Stimulated activated naive CD8-positive, alpha-beta T cell treated with anti-CD3 and anti-CD28 coated beads, Interleukin-15, amount 100 ng/mL, for 72 hours (primary cell): ENCODE measurements around the gene C16orf86.

Source experiments
- ATAC-seq: fragments of 150-1000 bp; cut with Tn5 transposase; 2 replicates; pipeline ENCODE4 v1.10.0; 2021; ENCODE audit warnings: mild to moderate bottlenecking, moderate library complexity
- DNase-seq, 2 donors: peaks; one replicate each; pipeline ENCODE4 v3.0.0; 2021 to 2022
- H3K27ac Mint-ChIP-seq, 2 donors: one replicate each; pipeline ENCODE4 v1.8.0; 2022; ENCODE audit warnings: mild to moderate bottlenecking in 2 of 2, mixed read lengths in 2 of 2, moderate library complexity in 2 of 2
- H3K27me3 Mint-ChIP-seq: one replicate; pipeline ENCODE4 v1.8.0; 2022; ENCODE audit warnings: mixed read lengths
- H3K4me1 Mint-ChIP-seq: one replicate; pipeline ENCODE4 v1.8.0; 2022; ENCODE audit warnings: mild to moderate bottlenecking, mixed read lengths
- H3K4me3 Mint-ChIP-seq, 2 donors: one replicate each; pipeline ENCODE4 v1.8.0; 2022; ENCODE audit warnings: mild to moderate bottlenecking in 2 of 2, mixed read lengths in 2 of 2, moderate library complexity in 1 of 2
- H3K9me3 Mint-ChIP-seq, 2 donors: one replicate each; pipeline ENCODE4 v1.8.0; 2022; ENCODE audit warnings: mixed read lengths in 2 of 2

The C16orf86 gene

DNA sequence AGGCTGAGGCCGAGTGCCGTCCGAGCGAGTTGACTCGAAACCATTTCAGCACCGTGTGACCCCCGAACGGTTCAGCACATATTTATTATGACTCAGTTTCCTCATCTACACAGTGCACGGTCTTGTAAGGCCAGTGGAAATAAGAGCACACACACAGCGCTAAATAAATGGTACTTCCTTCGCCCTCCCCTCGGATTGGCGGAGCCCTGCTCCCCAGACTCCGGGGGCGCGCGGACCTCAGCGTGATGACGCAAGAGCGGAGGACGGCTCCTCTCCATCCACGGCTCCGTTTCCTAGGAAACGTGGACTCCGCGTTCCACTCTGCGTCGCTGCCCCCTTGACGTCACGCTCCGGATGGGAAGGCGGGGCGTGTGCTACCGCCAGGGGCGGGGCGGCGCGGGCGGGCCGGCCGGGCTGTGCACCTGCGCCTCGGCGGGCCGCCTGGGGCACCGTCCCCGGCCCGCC, 6.0 kb upstream of the C16orf86 start, which contains the start of gene PARD6A:
Gene PARD6A, plus strand, starts transcription at position 397 of the 465 bp plus-strand sequence. CDS start 79 bp downstream, outside the sequence.
- Mint-ChIP-seq H3K27ac (peak within 1 kb of the TSS; percentile 96 to 98), H3K9me3 (no peaks in the 10 kb centered on the region), H3K4me1 (peaks cover 66% of the 10 kb centered on the region), H3K27me3 (no peaks in the 10 kb centered on the region), H3K4me3 (peak within 1 kb of the TSS; percentile 95)
- ATAC-seq: peak; percentile 89
- DNase-seq: peak; percentile 95 to 97

DNA sequence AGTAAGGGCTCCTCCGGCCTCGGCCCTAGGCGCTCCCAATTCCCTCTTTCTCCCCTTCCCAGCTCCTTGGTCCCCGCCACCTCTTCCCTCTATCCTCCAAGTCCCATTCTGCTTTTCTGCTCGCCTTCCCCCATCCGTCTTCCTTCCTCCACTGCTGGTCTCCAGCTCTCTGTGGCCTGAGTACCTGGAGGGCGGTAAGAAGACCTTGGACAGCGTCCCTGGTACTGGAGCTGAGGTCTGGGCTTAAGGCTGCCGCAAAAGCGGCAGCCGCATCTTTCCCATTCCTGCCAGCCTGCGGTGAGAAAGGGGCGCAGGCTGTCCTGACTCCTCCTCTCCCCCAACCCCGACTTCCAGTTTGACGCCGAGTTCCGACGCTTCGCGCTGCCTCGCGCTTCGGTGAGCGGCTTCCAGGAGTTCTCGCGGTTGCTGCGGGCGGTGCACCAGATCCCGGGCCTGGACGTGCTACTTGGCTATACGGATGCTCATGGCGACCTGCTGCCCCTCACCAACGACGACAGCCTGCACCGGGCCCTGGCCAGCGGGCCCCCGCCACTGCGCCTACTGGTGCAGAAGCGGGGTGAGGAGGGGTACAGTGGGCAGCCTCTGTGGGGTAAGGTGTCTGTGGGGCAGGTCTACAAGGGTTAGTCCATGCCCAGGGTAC, 5.4 kb upstream of the C16orf86 start:
- Mint-ChIP-seq H3K27me3 (no peaks in the 10 kb centered on the region), H3K9me3 (no peaks in the 10 kb centered on the region), H3K27ac (peak overlapping the region; percentile 49 to 85), H3K4me1 (peaks cover 66% of the 10 kb centered on the region), H3K4me3 (peak overlapping the region; percentile 95)
- DNase-seq: no peak
- no peak for ATAC-seq

DNA sequence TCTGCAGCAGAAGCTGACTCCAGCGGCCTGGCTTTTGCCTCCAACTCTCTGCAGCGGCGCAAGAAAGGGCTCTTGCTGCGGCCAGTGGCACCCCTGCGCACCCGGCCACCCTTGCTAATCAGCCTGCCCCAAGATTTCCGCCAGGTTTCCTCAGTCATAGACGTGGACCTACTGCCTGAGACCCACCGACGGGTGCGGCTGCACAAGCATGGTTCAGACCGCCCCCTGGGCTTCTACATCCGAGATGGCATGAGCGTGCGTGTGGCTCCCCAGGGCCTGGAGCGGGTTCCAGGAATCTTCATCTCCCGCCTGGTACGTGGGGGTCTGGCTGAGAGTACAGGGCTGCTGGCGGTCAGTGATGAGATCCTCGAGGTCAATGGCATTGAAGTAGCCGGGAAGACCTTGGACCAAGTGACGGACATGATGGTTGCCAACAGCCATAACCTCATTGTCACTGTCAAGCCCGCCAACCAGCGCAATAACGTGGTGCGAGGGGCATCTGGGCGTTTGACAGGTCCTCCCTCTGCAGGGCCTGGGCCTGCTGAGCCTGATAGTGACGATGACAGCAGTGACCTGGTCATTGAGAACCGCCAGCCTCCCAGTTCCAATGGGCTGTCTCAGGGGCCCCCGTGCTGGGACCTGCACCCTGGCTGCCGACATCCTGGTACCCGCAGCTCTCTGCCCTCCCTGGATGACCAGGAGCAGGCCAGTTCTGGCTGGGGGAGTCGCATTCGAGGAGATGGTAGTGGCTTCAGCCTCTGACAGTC, 4.5 kb upstream of the C16orf86 start:
- ATAC-seq: no peak
- no peak for DNase-seq
- H3K27me3 Mint-ChIP-seq: no peaks in the 10 kb centered on the region
- H3K9me3 Mint-ChIP-seq: no peaks in the 10 kb centered on the region
- H3K4me3 Mint-ChIP-seq: peak overlapping the region; percentile 95
- no peak overlapping the region for H3K27ac Mint-ChIP-seq
- H3K4me1 Mint-ChIP-seq: peaks cover 74% of the 10 kb centered on the region

DNA sequence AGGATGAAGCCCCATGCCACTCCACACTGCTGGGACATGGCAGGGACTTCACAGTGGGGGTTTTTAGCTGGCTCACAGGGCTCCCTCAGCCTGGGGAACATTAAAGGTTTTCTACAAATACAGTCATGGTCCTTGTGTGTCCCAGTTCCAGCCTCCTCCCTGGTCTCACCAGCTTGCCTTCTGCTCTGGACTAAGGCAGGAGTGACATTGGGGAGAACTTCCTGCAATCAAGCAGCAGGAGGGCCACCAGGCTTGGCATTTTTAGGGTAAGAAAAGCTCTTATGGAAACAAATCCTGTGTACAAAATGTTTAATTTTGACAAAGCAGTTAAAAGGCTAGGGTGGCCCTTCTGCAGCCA, 4.0 kb upstream of the C16orf86 start:
- no peaks in the 10 kb centered on the region for H3K27me3 Mint-ChIP-seq
- H3K4me3 Mint-ChIP-seq: no peak overlapping the region
- no peak for ATAC-seq
- peaks cover 77% of the 10 kb centered on the region for H3K4me1 Mint-ChIP-seq
- no peaks in the 10 kb centered on the region for H3K9me3 Mint-ChIP-seq
- no peak for DNase-seq
- H3K27ac Mint-ChIP-seq: no peak overlapping the region

DNA sequence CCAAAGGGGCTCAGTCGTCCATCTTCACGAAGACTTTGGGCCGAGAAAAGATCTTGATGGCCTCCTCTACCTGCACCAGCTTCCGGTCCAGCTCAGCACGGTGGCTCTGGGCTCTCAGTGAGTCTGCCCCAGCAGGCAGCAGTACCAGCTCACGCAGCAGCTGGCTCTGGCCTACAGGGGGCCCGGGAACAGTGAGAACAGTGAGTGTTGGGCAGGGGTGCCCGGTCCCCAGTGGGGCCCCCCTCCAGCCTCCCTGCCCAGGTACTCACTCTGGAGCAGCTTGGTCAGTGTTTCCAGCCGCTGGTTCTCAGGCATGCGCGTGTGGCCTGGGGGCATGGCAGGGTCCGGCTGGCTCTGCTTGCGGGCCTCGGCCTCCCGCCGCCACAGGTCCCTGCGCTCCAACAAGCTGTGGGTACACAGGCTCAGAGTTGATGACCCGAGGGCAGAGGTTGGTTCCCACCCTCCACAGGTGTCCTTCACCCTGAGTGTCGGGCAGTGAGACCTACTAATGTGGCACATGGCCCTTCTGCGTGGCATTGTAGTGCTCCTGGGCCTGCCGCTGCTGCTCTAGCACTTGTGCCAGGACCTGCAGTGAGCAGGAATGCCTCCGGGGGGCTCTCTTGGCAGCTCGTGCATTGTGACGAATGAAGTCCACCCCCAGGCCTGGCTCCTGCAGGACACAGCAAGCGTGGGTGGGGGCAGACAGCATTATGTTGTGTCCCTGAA, 3.3 kb upstream of the C16orf86 start:
- H3K4me1 Mint-ChIP-seq: peaks cover 77% of the 10 kb centered on the region

DNA sequence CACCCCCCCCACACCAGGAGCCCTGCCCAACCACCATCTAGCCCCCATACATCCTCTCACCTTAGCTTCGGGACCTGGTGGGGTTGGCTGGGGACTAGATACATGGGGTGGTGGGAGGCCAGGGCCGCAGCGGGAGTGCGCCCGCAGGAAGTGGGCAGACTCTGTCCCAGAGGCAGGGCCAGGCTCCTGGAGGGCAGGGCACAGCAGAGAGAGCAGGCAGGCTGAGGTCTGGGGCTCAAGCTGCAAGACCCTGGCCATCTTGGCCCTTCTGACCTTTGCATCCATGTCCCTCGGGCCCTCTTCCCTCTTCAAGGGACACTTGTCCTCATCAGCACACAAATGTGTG, 2.8 kb upstream of the C16orf86 start:
- Mint-ChIP-seq H3K27ac (no peak overlapping the region), H3K4me1 (peaks cover 71% of the 10 kb centered on the region), H3K9me3 (no peaks in the 10 kb centered on the region), H3K27me3 (no peaks in the 10 kb centered on the region), H3K4me3 (no peak overlapping the region)
- no peak for ATAC-seq
- no peak for DNase-seq

More for the DNA sequence above, 3.3 kb upstream of the C16orf86 start:
- DNase-seq (peak in 1 of 2 donors; percentile 38), ATAC-seq (no peak)
- Mint-ChIP-seq H3K27me3 (no peaks in the 10 kb centered on the region), H3K9me3 (no peaks in the 10 kb centered on the region), H3K4me3 (no peak overlapping the region), H3K27ac (no peak overlapping the region)

DNA sequence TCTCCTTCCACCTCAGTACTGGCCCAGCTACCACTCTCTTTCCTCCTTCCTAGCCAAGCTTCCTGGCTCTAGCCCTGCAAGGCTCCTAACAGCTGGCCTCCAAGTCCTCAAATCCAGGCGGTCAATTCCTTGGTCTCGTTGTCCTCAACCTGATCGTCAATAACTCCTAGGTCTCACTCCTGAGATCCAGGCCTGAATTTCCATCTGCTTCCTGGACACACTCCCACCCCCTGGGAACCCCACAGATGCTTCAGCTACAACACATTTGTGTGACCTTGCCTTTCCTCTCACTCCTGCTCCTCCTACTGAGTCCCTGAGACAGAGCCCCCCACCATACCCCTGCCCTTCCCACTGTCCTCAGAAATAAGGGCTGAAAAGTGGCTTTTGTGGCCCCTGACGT, 2.4 kb upstream of the C16orf86 start:
- Mint-ChIP-seq H3K27me3 (no peaks in the 10 kb centered on the region), H3K4me1 (peaks cover 67% of the 10 kb centered on the region), H3K9me3 (no peaks in the 10 kb centered on the region), H3K27ac (peak overlapping the region in 1 of 2 donors; percentile 11), H3K4me3 (no peak overlapping the region)
- DNase-seq (no peak), ATAC-seq (no peak)

DNA sequence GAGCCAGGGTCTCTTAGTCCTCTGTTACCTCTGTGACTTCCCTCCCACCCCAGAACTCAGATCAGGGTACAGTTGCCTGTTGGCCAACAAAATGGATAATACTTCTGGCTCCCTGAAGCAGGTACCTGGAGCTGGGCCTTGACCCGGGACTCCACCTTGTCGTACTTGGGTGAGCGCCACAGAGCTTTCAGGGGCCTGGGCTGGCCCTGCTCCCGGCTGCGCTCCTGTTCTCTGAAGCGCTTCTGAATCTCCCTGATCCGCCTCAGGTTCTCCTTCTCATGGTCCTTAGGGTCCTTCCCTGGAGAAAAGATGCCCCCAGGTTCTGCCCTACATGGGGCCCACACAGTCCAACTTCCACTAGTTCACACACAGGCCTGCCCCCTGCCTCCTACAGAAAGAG, 1.7 kb upstream of the C16orf86 start:
- Mint-ChIP-seq H3K27ac (no peak overlapping the region), H3K4me3 (no peak overlapping the region), H3K4me1 (peaks cover 61% of the 10 kb centered on the region), H3K27me3 (no peaks in the 10 kb centered on the region), H3K9me3 (no peaks in the 10 kb centered on the region)
- ATAC-seq (no peak), DNase-seq (no peak)

DNA sequence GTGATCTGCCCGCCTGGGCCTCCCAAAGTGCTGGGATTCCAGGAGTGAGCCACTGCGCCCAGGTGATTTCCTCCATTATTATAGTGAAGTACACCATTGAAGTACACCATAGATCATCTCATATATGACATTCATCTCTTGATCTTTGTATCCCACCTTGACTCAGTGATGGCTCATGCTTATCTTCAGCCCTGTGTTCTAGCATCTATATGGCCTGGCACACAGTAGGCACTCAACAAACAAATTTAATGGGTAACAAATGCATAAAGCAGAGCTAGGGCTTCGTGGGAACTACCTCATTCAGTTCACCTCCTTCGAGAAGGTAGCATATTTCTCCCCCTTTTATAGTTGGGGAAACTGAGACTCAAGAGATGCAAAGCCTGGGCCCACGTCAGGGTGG, 1.0 kb upstream of the C16orf86 start:
- DNase-seq: no peak
- Mint-ChIP-seq H3K4me3 (peak overlapping the region; percentile 82 to 83), H3K27me3 (no peaks in the 10 kb centered on the region), H3K4me1 (peaks cover 61% of the 10 kb centered on the region), H3K9me3 (no peaks in the 10 kb centered on the region), H3K27ac (no peak overlapping the region)
- ATAC-seq: no peak

DNA sequence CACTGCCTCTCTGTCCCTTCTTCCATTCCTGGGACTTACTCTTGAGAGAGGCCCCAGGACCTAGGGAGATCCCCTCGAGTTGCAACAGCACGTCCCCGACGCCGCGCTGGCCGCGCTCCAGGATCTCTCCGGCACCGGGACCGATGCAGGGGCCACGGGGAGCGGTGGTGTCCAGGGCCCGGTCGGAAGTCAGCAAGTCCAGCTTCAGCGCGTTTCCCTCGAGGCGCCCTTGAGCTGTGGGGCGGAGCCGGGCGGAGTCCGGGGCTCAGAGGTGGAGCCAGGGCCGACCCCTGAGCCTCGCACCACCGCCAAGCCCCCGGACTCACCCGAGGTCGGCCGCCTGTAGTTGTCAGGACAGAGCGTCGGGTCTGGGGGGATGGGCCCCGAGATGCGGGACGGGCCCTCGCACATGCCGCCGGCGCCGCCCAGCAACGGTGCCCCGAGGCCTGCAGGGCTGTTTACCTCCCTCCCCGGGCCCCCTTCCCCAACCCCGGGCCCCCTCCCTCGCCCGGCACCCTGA, 522 bp upstream of the C16orf86 start:
- H3K4me1 Mint-ChIP-seq: peaks cover 58% of the 10 kb centered on the region
- peak overlapping the region; percentile 83 to 97 for H3K4me3 Mint-ChIP-seq
- no peak overlapping the region for H3K27ac Mint-ChIP-seq
- no peaks in the 10 kb centered on the region for H3K27me3 Mint-ChIP-seq
- ATAC-seq (peak; percentile 14), DNase-seq (peak in 1 of 2 donors; percentile 31)
- H3K9me3 Mint-ChIP-seq: no peaks in the 10 kb centered on the region

DNA sequence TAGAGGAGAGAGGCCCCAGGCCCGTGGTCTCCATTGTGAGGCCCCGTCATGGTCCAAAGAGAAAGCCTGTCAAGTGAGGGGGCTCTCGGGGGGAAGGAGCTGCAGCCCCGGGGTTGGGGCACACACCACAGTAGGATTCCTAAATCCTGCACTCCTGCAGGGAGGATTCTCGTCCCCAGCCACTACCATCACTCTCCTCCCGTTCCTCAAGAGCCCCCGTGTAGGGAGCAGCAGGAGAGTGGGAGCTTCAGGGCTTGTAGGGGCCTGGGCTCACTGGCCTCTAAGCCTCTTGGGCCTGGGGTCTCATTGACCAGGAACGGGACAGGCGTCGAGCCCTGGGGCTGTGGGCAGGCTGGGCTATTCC, 821 bp downstream of the C16orf86 start:
- no peaks in the 10 kb centered on the region for H3K27me3 Mint-ChIP-seq

DNA sequence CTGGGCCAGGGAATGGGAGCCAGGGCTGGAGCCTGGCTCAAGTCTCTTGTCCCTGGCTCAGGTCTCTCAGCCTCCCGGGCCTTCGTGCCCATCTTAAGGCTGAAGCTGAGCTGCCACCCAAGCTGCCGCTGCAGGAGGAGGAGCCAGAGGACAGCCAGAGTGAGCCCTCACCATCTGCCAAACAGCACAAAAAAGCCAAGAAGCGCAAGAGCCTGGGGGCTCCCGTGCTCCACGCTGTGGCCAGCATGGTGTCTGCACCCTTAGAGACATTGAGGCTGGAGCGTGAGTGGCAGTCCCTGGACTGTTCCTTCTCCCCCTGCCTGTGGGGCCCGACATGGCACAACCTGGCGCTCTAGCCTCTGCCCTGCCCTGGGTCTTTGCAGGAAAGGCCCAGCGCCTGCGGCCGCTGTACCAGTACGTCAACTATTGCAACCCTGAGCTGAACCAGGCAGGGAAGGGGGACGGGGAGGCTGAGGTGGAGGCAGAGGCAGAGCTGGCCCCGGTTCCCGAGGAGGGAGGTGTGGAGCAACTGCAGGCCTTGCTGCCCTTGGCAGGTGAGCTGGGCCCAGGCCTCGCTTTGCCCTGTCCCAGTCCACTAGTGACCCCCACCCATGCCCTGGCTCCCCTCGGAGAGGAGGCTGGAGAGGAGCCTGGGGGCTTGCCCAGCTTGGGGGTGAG, 1.3 kb downstream of the C16orf86 start:
- ATAC-seq: peak; percentile 92
- Mint-ChIP-seq H3K9me3 (no peaks in the 10 kb centered on the region), H3K27ac (no peak overlapping the region), H3K4me3 (peak overlapping the region; percentile 97 to 99), H3K4me1 (peaks cover 47% of the 10 kb centered on the region), H3K27me3 (no peaks in the 10 kb centered on the region)
- DNase-seq: peak; percentile 86 to 90

More for the DNA sequence above, 821 bp downstream of the C16orf86 start:
- no peak for ATAC-seq
- no peak for DNase-seq
- Mint-ChIP-seq H3K27ac (peak overlapping the region; percentile 58 to 92), H3K4me1 (peaks cover 49% of the 10 kb centered on the region), H3K4me3 (peak overlapping the region; percentile 97 to 99), H3K9me3 (no peaks in the 10 kb centered on the region)

DNA sequence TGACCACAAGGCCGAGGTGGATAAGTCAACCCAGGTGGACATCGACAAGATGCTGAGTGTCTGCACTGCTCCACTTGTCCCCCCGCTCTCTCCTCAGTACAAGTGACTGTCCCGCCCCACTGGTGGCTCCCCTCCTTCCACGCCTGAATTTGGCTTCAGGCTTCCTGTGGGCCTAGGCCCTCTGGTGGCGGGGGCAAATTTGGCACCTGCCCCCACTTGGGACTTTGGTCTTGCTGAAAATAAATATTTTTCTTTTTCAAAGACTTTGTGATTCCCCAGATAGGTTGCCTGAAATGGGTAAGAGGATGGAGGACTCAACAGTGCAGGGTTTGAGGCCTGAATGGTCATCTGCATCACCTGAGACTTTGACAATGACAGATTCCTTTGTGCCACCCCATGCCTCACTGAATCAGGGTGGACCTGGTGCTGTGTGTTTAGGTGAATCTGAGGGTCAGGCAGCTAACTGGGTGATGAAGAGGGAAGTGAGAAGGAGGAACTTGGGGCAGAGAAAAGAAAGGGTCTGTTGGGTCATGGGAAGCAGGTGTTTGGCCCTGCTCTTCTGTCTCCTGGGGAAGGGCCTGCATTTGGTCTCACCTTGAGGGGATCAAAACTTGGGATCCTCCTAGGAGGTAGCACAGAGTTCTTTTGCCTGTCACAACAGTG, 2.0 kb downstream of the C16orf86 start:
- Mint-ChIP-seq H3K27me3 (no peaks in the 10 kb centered on the region), H3K27ac (peak overlapping the region in 1 of 2 donors; percentile 14), H3K9me3 (no peaks in the 10 kb centered on the region), H3K4me3 (no peak overlapping the region), H3K4me1 (peaks cover 43% of the 10 kb centered on the region)
- ATAC-seq (peak; percentile 21), DNase-seq (peak; percentile 33 to 40)

DNA sequence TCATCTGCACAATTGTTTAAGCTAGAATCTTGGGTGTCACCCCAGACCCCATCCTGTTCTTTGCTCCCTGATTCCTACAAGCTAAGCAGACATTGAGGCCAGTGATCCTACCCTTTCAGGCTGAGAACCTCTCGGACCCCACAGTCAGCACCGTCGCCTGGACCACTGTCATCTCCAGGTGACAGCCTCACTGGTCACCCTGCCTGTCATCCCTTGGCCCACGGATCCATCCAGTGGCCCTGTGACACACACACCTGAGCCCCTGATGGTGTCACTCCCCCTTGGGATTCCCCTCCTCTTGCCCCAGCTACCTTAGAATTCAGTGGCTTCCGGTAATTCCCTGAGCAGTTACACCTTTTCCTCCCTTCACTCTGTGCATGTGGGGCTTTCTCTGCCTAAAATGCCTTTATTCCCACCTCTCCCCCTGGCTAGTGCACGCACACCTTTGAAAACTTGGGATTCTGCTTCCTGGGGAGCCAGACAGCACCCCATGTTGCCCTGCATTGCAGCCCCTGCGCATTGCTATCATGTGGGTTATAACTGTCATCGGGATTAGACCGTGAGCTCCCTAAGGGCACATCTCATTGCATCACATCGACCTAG, 3.0 kb downstream of the C16orf86 start:
- H3K4me1 Mint-ChIP-seq: peaks cover 43% of the 10 kb centered on the region
- no peak overlapping the region for H3K4me3 Mint-ChIP-seq
- H3K27me3 Mint-ChIP-seq: no peaks in the 10 kb centered on the region
- no peaks in the 10 kb centered on the region for H3K9me3 Mint-ChIP-seq
- no peak for ATAC-seq
- H3K27ac Mint-ChIP-seq: peak overlapping the region in 1 of 2 donors; percentile 3
- DNase-seq: no peak
